HEK293 (cell line): ENCODE results near the gene RANBP1.

Experiments used
- CTCF ChIA-PET: fragments of 350-600 bp; formaldehyde crosslinking; extraction: SDS; loops from one replicate; lab custom pipeline; 2021; ENCODE audit warnings: antibody characterized with exemption; lab: Yijun Ruan, JAX
- POLR2A ChIA-PET: fragments of 300-600 bp; formaldehyde crosslinking; extraction: SDS; loops from one replicate; lab custom pipeline; 2020; ENCODE audit warnings: antibody characterized with exemption, inconsistent platforms; lab: Yijun Ruan, JAX
- H3K27ac ChIP-seq: fragments of 200-500 bp; sonication (Bioruptor generic); 2 replicates; pipeline ENCODE4 v1.5.1; 2014; ENCODE audit warnings: low read depth, low read length, control low read depth, inconsistent platforms; ENCODE audit errors: extremely low read depth
- H3K36me3 ChIP-seq, 2 experiments: fragments of 200-500 bp in 1 of 2; sonication (Bioruptor generic) in 1 of 2; 1 replicate in 1 of 2; 2 replicates in 1 of 2; pipeline ENCODE4 v1.5.1; 2014 to 2017; ENCODE audit warnings: inconsistent platforms in 2 of 2, low read length in 2 of 2; ENCODE audit not compliant: control insufficient read depth in 2 of 2, insufficient read depth in 1 of 2
- H3K4me1 ChIP-seq: fragments of 200-500 bp; sonication (Bioruptor generic); 2 replicates; pipeline ENCODE4 v1.5.1; 2014; ENCODE audit warnings: mild to moderate bottlenecking, low read length, inconsistent platforms; ENCODE audit not compliant: control insufficient read depth, insufficient read depth
- H3K4me3 ChIP-seq: 2 replicates; pipeline ENCODE4 v1.5.1; 2011; ENCODE audit warnings: low read depth, mild to moderate bottlenecking, control low read depth, low read length, moderate library complexity
- H3K9me3 ChIP-seq: fragments of 200-500 bp; sonication (Bioruptor generic); 2 replicates; pipeline ENCODE4 v1.5.1; 2014; ENCODE audit warnings: low read depth, low read length, inconsistent platforms; ENCODE audit not compliant: control insufficient read depth, insufficient read depth
- BCL6B ChIP-seq: fragments of 450-650 bp; formaldehyde crosslinking; IDR thresholded peaks from 2 replicates; pipeline ENCODE4 v1.5.1; 2017; ENCODE audit warnings: missing biosample characterization, missing genetic modification characterization
- OSR2 ChIP-seq: fragments of 450-650 bp; formaldehyde crosslinking; IDR thresholded peaks from 2 replicates; pipeline ENCODE4 v1.5.1; 2016; ENCODE audit warnings: missing biosample characterization, missing genetic modification characterization
- PRDM10 ChIP-seq: fragments of 450-650 bp; formaldehyde crosslinking; IDR thresholded peaks from 2 replicates; pipeline ENCODE4 v1.5.1; 2016; ENCODE audit warnings: missing biosample characterization, missing genetic modification characterization
- PRDM2 ChIP-seq: fragments of 450-650 bp; formaldehyde crosslinking; IDR thresholded peaks from 2 replicates; pipeline ENCODE4 v1.5.1; 2016; ENCODE audit warnings: missing biosample characterization, missing genetic modification characterization, borderline replicate concordance
- PRDM6 ChIP-seq: fragments of 450-650 bp; formaldehyde crosslinking; IDR thresholded peaks from 2 replicates; pipeline ENCODE4 v1.5.1; 2017; ENCODE audit warnings: missing biosample characterization, missing genetic modification characterization
- SP7 ChIP-seq: fragments of 450-650 bp; formaldehyde crosslinking; IDR thresholded peaks from 2 replicates; pipeline ENCODE4 v1.5.1; 2016; ENCODE audit warnings: missing biosample characterization, missing genetic modification characterization
- TCF7L2 ChIP-seq: IDR thresholded peaks from 2 replicates; pipeline ENCODE4 v1.6.1; 2011; ENCODE audit warnings: low read depth, mild to moderate bottlenecking, inconsistent platforms, low read length, moderate library complexity, borderline replicate concordance
- ZNF175 ChIP-seq: fragments of 450-650 bp; formaldehyde crosslinking; IDR thresholded peaks from 2 replicates; pipeline ENCODE4 v1.5.1; 2016; ENCODE audit warnings: missing biosample characterization, missing genetic modification characterization
- ZNF214 ChIP-seq: fragments of 450-650 bp; formaldehyde crosslinking; IDR thresholded peaks from 2 replicates; pipeline ENCODE4 v1.5.1; 2017; ENCODE audit warnings: missing biosample characterization, mild to moderate bottlenecking, missing genetic modification characterization, borderline replicate concordance
- ZNF366 ChIP-seq: fragments of 450-650 bp; formaldehyde crosslinking; conservative IDR thresholded peaks from 2 replicates; pipeline ENCODE4 v1.5.1; 2016; ENCODE audit warnings: missing biosample characterization, missing genetic modification characterization
- ZNF580 ChIP-seq: fragments of 450-650 bp; formaldehyde crosslinking; IDR thresholded peaks from 2 replicates; pipeline ENCODE4 v1.5.1; 2016; ENCODE audit warnings: missing biosample characterization, missing genetic modification characterization
- ZNF626 ChIP-seq: fragments of 450-650 bp; sonication (Bioruptor Pico); formaldehyde crosslinking; IDR thresholded peaks from 2 replicates; pipeline ENCODE4 v1.5.1; 2018; ENCODE audit warnings: missing biosample characterization, missing genetic modification characterization, inconsistent platforms
- ZNF677 ChIP-seq: fragments of 450-650 bp; IDR thresholded peaks from 2 replicates; pipeline ENCODE4 v1.5.0; 2018; ENCODE audit warnings: missing biosample characterization, mild to moderate bottlenecking, missing genetic modification characterization, moderate library complexity
- ZNF701 ChIP-seq: fragments of 450-650 bp; formaldehyde crosslinking; IDR thresholded peaks from 2 replicates; pipeline ENCODE4 v1.5.1; 2016; ENCODE audit warnings: missing biosample characterization, missing genetic modification characterization
- ZSCAN4 ChIP-seq: fragments of 450-650 bp; formaldehyde crosslinking; IDR thresholded peaks from 2 replicates; pipeline ENCODE4 v1.5.1; 2017; ENCODE audit warnings: missing biosample characterization, missing genetic modification characterization

Gene RANBP1

GRCh38 chr22:20083157-20083890 is 32.6 kb upstream of the RANBP1 start:
- Histone ChIP-seq H3K4me3 (no peak overlapping the region; the same call in 1 of the 2 replicates), H3K36me3 (peaks cover 15 to 69% of the 10 kb centered on the region in 2 experiments), H3K9me3 (no peaks in the 10 kb centered on the region), H3K4me1 (no peaks in the 10 kb centered on the region; the same call in 1 of the 2 replicates), H3K27ac (peak overlapping the region; percentile 20; the same call in 1 of the 2 replicates)
- peak; percentile 58; the same call in 1 of the 2 replicates for TF ChIP-seq OSR2 (tag by site-specific recombination)
- no peak for TF ChIP-seq PRDM2 (tag by site-specific recombination)
- no peak for TF ChIP-seq PRDM10 (tag by site-specific recombination)
- TF ChIP-seq BCL6B (tag by site-specific recombination) = no peak
- ChIA-PET POLR2A (interaction anchor here (1.4 kb wide), 1 partner anchor 34 kb away, joined by 5 read pairs; the partner anchor contains the start of gene TRMT2A), CTCF (interaction anchor here (0.7 to 1.6 kb wide), 5 partner anchors 13 to 135 kb away, joined by 3 to 5 read pairs (median 3); no protein-coding TSS in a partner anchor)

GRCh38 chr22:20083891-20084546 is 31.9 kb upstream of the RANBP1 start:
- ChIA-PET CTCF (interaction anchor here (0.6 to 2.6 kb wide), 9 partner anchors 10 to 112 kb away, joined by 3 to 11 read pairs (median 3); no protein-coding TSS in a partner anchor), POLR2A (interaction anchor here (1.4 kb wide), 1 partner anchor 33 kb away, joined by 5 read pairs; the partner anchor contains the start of gene TRMT2A)
- Histone ChIP-seq H3K4me1 (no peaks in the 10 kb centered on the region; the same call in 1 of the 2 replicates), H3K9me3 (no peaks in the 10 kb centered on the region), H3K4me3 (no peak overlapping the region), H3K36me3 (peaks cover 18 to 76% of the 10 kb centered on the region in 2 experiments), H3K27ac (peak overlapping the region; percentile 20; the same call in 1 of the 2 replicates)
- no peak for TF ChIP-seq ZNF366 (tag by site-specific recombination)
- no peak for TF ChIP-seq ZNF580 (tag by site-specific recombination)
- TF ChIP-seq PRDM6 (tag by site-specific recombination) = no peak
- no peak for TF ChIP-seq ZSCAN4
- TF ChIP-seq ZNF677 (tag by site-specific recombination) = no peak
- no peak for TF ChIP-seq ZNF175
- no peak for TF ChIP-seq TCF7L2
- TF ChIP-seq ZNF701 = no peak
- TF ChIP-seq ZNF626 = no peak
- no peak for TF ChIP-seq ZNF214
- TF ChIP-seq SP7 (tag by site-specific recombination) = no peak
